Ishikawa (cell line): Measurements from ENCODE around the gene EFS.

Source experiments
- FOXM1 ChIP-seq: IDR thresholded peaks from 2 replicates; pipeline ENCODE4 v1.6.1; 2012; ENCODE audit warnings: low read depth, borderline replicate concordance
- TCF12 ChIP-seq: IDR thresholded peaks from 2 replicates; pipeline ENCODE4 v1.6.1; 2012; ENCODE audit warnings: low read depth
- TF ChIP-seq, protein P1 (sequence below): IDR thresholded peaks from 2 replicates; pipeline ENCODE4 v1.6.1; 2012
- TF ChIP-seq, protein P2 (sequence below): IDR thresholded peaks from 2 replicates; pipeline ENCODE4 v1.6.1; 2012

DNA sequence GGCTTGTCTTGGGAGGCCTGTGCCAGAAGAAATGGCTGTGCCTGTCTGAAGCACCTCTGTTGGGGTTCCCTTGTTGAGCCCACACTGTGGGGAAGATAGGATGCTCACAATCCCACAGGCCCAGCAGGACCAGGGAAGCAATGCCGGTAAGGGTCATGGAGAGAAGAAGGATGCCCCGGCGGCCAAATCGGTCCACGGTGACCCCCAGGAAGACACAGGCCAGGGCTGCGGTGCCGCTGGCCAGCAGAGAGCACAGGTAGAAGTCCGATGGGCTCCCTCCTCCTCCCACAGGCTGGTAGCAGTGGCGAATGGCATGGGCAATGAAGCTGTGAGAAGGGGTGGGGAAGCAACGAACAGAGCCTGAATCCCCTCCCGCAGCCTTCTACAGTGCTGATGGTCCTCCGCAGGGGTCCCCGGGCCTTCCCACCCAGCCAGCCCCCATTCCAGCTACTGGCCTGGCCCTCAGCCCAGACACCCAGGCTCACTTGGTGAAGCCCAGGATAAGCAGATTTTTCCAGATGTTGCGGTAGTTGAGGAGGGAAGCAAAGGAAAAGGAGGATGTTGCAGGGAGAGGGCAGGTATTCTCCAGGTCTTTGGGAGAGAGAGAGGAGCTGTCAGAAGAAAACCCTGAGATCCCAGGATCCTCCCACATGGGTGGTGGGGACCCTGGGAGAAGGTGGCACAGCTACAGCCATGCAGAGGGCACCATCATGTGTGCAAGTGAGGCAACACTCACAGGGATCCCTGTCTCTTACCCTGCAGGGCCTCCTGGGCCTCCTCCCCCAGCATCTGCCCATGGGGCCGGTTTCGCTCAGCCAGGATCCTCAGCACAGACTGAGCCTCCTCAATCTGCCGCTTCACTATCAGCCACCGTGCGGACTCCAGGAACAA lies 17.3 kb downstream of the EFS start:
- TF ChIP-seq TCF12 (no peak), FOXM1 (no peak)
- TF ChIP-seq, protein P1, sequence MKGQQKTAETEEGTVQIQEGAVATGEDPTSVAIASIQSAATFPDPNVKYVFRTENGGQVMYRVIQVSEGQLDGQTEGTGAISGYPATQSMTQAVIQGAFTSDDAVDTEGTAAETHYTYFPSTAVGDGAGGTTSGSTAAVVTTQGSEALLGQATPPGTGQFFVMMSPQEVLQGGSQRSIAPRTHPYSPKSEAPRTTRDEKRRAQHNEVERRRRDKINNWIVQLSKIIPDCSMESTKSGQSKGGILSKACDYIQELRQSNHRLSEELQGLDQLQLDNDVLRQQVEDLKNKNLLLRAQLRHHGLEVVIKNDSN, result no peak
- TF ChIP-seq, protein P2, sequence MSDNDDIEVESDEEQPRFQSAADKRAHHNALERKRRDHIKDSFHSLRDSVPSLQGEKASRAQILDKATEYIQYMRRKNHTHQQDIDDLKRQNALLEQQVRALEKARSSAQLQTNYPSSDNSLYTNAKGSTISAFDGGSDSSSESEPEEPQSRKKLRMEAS, result no peak
